Caco-2 (cell line): ENCODE data around the gene SLC12A5. TPM values are rescaled to one million over a fixed set of nuclear protein-coding genes. Genes with fewer than 3 reads are reported as not detected.

ENCODE experiments used
- BruUV-seq: library from RNA; stranded (reverse); fragments of 400-500 nt; replicated peaks from 2 replicates; lab custom pipeline; 2021; lab: Mats Ljungman, UMichigan
- CTCF ChIA-PET: fragments of 300-600 bp; sonication (Branson Sonifier 250); formaldehyde crosslinking; loops from one replicate; lab custom pipeline; 2022; ENCODE audit warnings: antibody characterized with exemption; lab: Charles Lee
- POLR2A ChIA-PET: fragments of 300-600 bp; sonication (Branson Sonifier 250); formaldehyde crosslinking; loops from one replicate; lab custom pipeline; 2022; ENCODE audit warnings: antibody characterized with exemption; lab: Charles Lee
- DNase-seq, 2 experiments: peaks; one replicate each; pipeline versions ENCODE4 v3.0.0 to v3.0.0-alpha.2; 2020 to 2022
- H3K27me3 ChIP-seq: replicated peaks from 2 replicates; pipeline ENCODE4 v1.6.0; 2011; ENCODE audit warnings: low read length; ENCODE audit not compliant: control insufficient read depth, insufficient read depth
- H3K36me3 ChIP-seq: 2 replicates; pipeline ENCODE4 v1.5.1; 2011; ENCODE audit warnings: low read length; ENCODE audit not compliant: control insufficient read depth, insufficient read depth
- H3K4me1 ChIP-seq: fragments of 250-450 bp; sonication (Bioruptor Pico); 2 replicates; pipeline ENCODE4 v1.5.1; 2020; ENCODE audit warnings: mild to moderate bottlenecking
- H3K4me3 ChIP-seq: 2 replicates; pipeline ENCODE4 v1.5.1; 2011; ENCODE audit warnings: low read depth, mild to moderate bottlenecking, control low read depth, low read length
- H3K9me3 ChIP-seq: fragments of 250-450 bp; sonication (Bioruptor Pico); 2 replicates; pipeline ENCODE4 v1.5.1; 2020; ENCODE audit warnings: mild to moderate bottlenecking, moderate library complexity
- H3K27ac Mint-ChIP-seq: one replicate; pipeline ENCODE4 v1.8.0; 2022; ENCODE audit warnings: mixed read lengths; ENCODE audit not compliant: unreplicated experiment
- H3K27me3 Mint-ChIP-seq: one replicate; pipeline ENCODE4 v1.8.0; 2022; ENCODE audit warnings: mixed read lengths; ENCODE audit not compliant: insufficient read depth, unreplicated experiment
- H3K36me3 Mint-ChIP-seq: one replicate; pipeline ENCODE4 v1.8.0; 2022; ENCODE audit warnings: mild to moderate bottlenecking, mixed read lengths; ENCODE audit not compliant: insufficient read depth, unreplicated experiment
- H3K4me1 Mint-ChIP-seq: one replicate; pipeline ENCODE4 v1.8.0; 2022; ENCODE audit warnings: low read depth, mixed read lengths; ENCODE audit not compliant: unreplicated experiment
- H3K4me3 Mint-ChIP-seq: one replicate; pipeline ENCODE4 v1.8.0; 2022; ENCODE audit warnings: mild to moderate bottlenecking, moderate library complexity, mixed read lengths; ENCODE audit not compliant: unreplicated experiment
- H3K9me3 Mint-ChIP-seq: one replicate; pipeline ENCODE4 v1.8.0; 2022; ENCODE audit warnings: mixed read lengths; ENCODE audit not compliant: unreplicated experiment
- intact Hi-C: fragments of 100-400 bp; cut with micrococcal nuclease; formaldehyde crosslinking; loops from one replicate; pipeline ENCODE4 v1.10.0; 2022; ENCODE audit not compliant: unreplicated experiment
- total RNA-seq: library from RNA; stranded (reverse); gene quantifications from 2 replicates; pipeline ENCODE4 v1.2.3, GENCODE V29; 2022
- TF ChIP-seq, protein P1 (sequence below), 2 experiments: fragments of 200-600 bp in 1 of 2; IDR thresholded peaks; 1 replicate in 1 of 2; 2 replicates in 1 of 2; pipeline versions ENCODE4 v1.5.1 to v1.8.0; 2011 to 2022; ENCODE audit warnings: antibody characterized with exemption in 1 of 2, control low read depth in 1 of 2, inconsistent platforms in 1 of 2, low read depth in 1 of 2, low read length in 1 of 2, mild to moderate bottlenecking in 1 of 2, moderate library complexity in 1 of 2; ENCODE audit not compliant: insufficient read depth in 1 of 2, severe bottlenecking in 1 of 2, unreplicated experiment in 1 of 2

SLC12A5 gene
- total RNA-seq, 1 experiment from 2014 or later = 1.9 TPM

DNA sequence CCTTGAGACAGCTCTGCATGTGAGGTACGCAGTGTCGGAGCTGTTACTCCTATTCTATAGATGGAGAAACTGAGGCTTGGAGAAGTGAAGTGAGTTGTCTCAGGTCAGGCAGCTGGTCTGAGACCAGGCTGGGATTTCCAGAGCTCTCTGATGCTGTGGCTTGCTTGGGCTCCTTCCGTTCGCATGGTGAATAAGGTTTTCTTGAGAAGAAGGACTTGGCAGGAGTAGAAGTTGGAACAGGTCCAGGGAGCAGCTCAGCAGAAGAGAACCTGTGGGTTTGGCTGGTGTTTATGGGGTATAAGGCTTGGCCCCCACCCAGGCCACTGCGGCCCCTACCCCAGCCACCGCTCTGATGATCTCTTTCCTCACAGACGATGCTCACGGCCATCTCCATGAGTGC is 7.4 kb downstream of the SLC12A5 start:
- intact Hi-C loops = no loop called here
- peaks cover 18% of the 10 kb centered on the region for H3K27me3 Mint-ChIP-seq
- Histone ChIP-seq H3K4me1 (no peaks in the 10 kb centered on the region), H3K27me3 (no peaks in the 10 kb centered on the region), H3K9me3 (no peaks in the 10 kb centered on the region), H3K4me3 (no peak overlapping the region), H3K36me3 (no peaks in the 10 kb centered on the region)
- no peak for DNase-seq
- H3K4me1 Mint-ChIP-seq = no peaks in the 10 kb centered on the region
- BruUV-seq = no TSS peak
- POLR2A ChIA-PET = no interaction called here
- H3K9me3 Mint-ChIP-seq = no peaks in the 10 kb centered on the region
- TF ChIP-seq, protein P1, sequence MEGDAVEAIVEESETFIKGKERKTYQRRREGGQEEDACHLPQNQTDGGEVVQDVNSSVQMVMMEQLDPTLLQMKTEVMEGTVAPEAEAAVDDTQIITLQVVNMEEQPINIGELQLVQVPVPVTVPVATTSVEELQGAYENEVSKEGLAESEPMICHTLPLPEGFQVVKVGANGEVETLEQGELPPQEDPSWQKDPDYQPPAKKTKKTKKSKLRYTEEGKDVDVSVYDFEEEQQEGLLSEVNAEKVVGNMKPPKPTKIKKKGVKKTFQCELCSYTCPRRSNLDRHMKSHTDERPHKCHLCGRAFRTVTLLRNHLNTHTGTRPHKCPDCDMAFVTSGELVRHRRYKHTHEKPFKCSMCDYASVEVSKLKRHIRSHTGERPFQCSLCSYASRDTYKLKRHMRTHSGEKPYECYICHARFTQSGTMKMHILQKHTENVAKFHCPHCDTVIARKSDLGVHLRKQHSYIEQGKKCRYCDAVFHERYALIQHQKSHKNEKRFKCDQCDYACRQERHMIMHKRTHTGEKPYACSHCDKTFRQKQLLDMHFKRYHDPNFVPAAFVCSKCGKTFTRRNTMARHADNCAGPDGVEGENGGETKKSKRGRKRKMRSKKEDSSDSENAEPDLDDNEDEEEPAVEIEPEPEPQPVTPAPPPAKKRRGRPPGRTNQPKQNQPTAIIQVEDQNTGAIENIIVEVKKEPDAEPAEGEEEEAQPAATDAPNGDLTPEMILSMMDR (IDR thresholded peaks at IDR 0.05; ENCODE audit: insufficient read depth in 1 of 2, low read depth in 1 of 2, low read length in 1 of 2, severe bottlenecking in 1 of 2, unreplicated experiment in 1 of 2) = no peak
- CTCF ChIA-PET = no interaction called here
- no peaks in the 10 kb centered on the region for H3K36me3 Mint-ChIP-seq
- H3K4me3 Mint-ChIP-seq = no peak overlapping the region
- no peak overlapping the region for H3K27ac Mint-ChIP-seq

DNA sequence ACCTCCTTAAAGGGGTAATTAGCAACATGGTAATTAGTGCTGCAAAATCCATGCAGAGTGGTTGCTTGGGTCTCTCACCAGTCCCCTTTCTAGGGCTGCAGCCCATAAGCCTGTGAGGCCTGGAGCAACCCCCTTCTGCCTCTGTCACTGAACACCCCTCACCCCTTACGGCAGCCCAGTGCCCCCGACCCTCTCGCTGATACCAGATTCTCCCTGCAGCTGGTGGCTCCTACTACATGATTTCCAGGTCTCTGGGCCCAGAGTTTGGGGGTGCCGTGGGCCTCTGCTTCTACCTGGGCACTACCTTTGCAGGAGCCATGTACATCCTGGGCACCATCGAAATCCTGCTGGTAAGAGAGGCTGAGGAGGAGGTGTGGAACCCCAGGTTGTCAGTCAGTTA is 8.0 kb downstream of the SLC12A5 start:
- Histone ChIP-seq H3K36me3 (no peaks in the 10 kb centered on the region), H3K4me3 (no peak overlapping the region), H3K4me1 (no peaks in the 10 kb centered on the region), H3K27me3 (no peaks in the 10 kb centered on the region), H3K9me3 (no peaks in the 10 kb centered on the region)
- Mint-ChIP-seq H3K36me3 (no peaks in the 10 kb centered on the region), H3K4me1 (no peaks in the 10 kb centered on the region), H3K27me3 (peaks cover 22% of the 10 kb centered on the region), H3K4me3 (no peak overlapping the region), H3K27ac (no peak overlapping the region), H3K9me3 (no peaks in the 10 kb centered on the region)
- intact Hi-C loops = no loop called here
- CTCF ChIA-PET = no interaction called here
- no peak for DNase-seq
- TF ChIP-seq, protein P1 (IDR thresholded peaks at IDR 0.05; ENCODE audit: insufficient read depth in 1 of 2, low read depth in 1 of 2, low read length in 1 of 2, severe bottlenecking in 1 of 2, unreplicated experiment in 1 of 2) = no peak
- BruUV-seq = no TSS peak
- POLR2A ChIA-PET = no interaction called here

DNA sequence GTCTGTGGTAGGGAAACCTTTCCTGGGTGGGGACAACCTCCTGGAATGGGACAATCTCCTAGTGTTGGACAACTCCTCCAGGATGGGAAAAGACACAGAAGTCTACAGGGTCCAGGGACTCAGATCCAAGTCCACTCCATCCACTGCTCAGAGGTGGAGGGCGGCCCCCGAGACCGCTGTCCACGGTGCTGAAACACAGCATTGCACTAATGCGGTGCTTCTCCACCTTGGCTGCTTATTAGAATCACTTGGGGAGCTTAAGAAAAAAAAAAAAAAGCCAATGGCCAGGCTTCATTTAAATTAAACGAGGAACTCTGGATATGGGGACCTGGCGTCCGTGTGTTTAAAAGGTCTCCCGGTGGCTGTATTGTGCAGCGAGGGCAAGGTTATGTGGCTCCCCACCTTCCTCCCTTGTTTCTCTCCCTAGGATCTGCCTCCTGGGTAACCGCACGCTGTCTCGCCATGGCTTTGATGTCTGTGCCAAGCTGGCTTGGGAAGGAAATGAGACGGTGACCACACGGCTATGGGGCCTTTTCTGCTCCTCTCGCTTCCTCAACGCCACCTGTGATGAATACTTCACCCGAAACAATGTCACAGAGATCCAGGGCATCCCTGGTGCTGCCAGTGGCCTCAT is 12.0 kb downstream of the SLC12A5 start:
- no peak overlapping the region for H3K4me3 ChIP-seq
- no peaks in the 10 kb centered on the region for H3K27me3 ChIP-seq
- Mint-ChIP-seq H3K9me3 (no peaks in the 10 kb centered on the region), H3K36me3 (no peaks in the 10 kb centered on the region), H3K27me3 (peaks cover 25% of the 10 kb centered on the region), H3K4me1 (no peaks in the 10 kb centered on the region), H3K4me3 (no peak overlapping the region), H3K27ac (no peak overlapping the region)
- ChIA-PET CTCF (interaction anchor here (0.6 kb wide), 2 partner anchors 27 to 160 kb away, joined by 3 to 4 read pairs; no protein-coding TSS in a partner anchor), POLR2A (no interaction called here)
- DNase-seq = peak; percentile 81 to 93
- no peaks in the 10 kb centered on the region for H3K4me1 ChIP-seq
- H3K9me3 ChIP-seq = no peaks in the 10 kb centered on the region
- TF ChIP-seq, protein P1 (IDR thresholded peaks at IDR 0.05; ENCODE audit: insufficient read depth in 1 of 2, low read depth in 1 of 2, low read length in 1 of 2, severe bottlenecking in 1 of 2, unreplicated experiment in 1 of 2) = no peak
- no TSS peak for BruUV-seq
- intact Hi-C loops = loop anchor here (1.0 kb wide), 1 partner anchor 14 kb away; no protein-coding TSS in a partner anchor
- H3K36me3 ChIP-seq = no peaks in the 10 kb centered on the region
